CD4-positive, alpha-beta T cell (primary cell): Measurements from ENCODE around the gene DAAM1. TPM values are rescaled to one million over a fixed set of nuclear protein-coding genes. Genes with fewer than 3 reads are reported as not detected.

Source experiments
- ATAC-seq: fragments of 200-7000 bp; cut with Tn5 transposase; one replicate; pipeline ENCODE4 v1.10.0; 2022; ENCODE audit warnings: mild to moderate bottlenecking; ENCODE audit not compliant: poor library complexity
- CTCF ChIA-PET: fragments of 350-600 bp; sonication (Branson Sonifier 250); formaldehyde crosslinking; loops from one replicate; lab custom pipeline; 2021; ENCODE audit warnings: antibody characterized with exemption, inconsistent platforms; lab: Charles Lee
- POLR2A ChIA-PET: fragments of 350-600 bp; sonication (Branson Sonifier 250); formaldehyde crosslinking; loops from one replicate; lab custom pipeline; 2021; ENCODE audit warnings: antibody characterized with exemption, inconsistent platforms; lab: Charles Lee
- DNase-seq, 14 experiments: peaks; one replicate each; pipeline ENCODE4 v3.0.0-alpha.2; 2013 to 2020; ENCODE audit warnings: mixed read lengths in 2 of 14
- H3K27ac ChIP-seq, 2 donors: one replicate each; pipeline versions ENCODE4 v1.5.1 to v1.7.0; 2013; ENCODE audit warnings: low read length in 2 of 2, low read depth in 1 of 2, mild to moderate bottlenecking in 1 of 2
- H3K27me3 ChIP-seq, 2 experiments: 1 replicate in 1 of 2; 2 replicates in 1 of 2; pipeline versions ENCODE4 v1.6.1 to v1.7.0; 2013; ENCODE audit warnings: low read length in 2 of 2, control low read depth in 1 of 2, mild to moderate bottlenecking in 1 of 2, moderate library complexity in 1 of 2; ENCODE audit not compliant: insufficient read depth in 2 of 2, control insufficient read depth in 1 of 2
- H3K36me3 ChIP-seq: one replicate; pipeline ENCODE4 v1.6.1; 2013; ENCODE audit warnings: low read length, control low read depth; ENCODE audit not compliant: insufficient read depth
- H3K4me1 ChIP-seq: one replicate; pipeline ENCODE4 v1.6.1; 2013; ENCODE audit warnings: low read length, control low read depth; ENCODE audit not compliant: insufficient read depth
- H3K4me3 ChIP-seq: one replicate; pipeline ENCODE4 v1.5.1; 2013; ENCODE audit warnings: mild to moderate bottlenecking, low read length, moderate library complexity
- H3K9me3 ChIP-seq, 2 experiments: 1 replicate in 1 of 2; 2 replicates in 1 of 2; pipeline versions ENCODE4 v1.6.1 to v1.7.0; 2013; ENCODE audit warnings: low read length in 2 of 2, mild to moderate bottlenecking in 2 of 2, control low read depth in 1 of 2, moderate library complexity in 1 of 2; ENCODE audit not compliant: control insufficient read depth in 1 of 2, insufficient read depth in 1 of 2
- H3K27ac Mint-ChIP-seq: one replicate; pipeline ENCODE4 v1.8.0; 2020; ENCODE audit warnings: mixed read lengths
- H3K27me3 Mint-ChIP-seq: one replicate; pipeline ENCODE4 v1.8.0; 2021; ENCODE audit warnings: mixed read lengths
- H3K36me3 Mint-ChIP-seq: one replicate; pipeline ENCODE4 v1.8.0; 2021; ENCODE audit warnings: low read depth, mixed read lengths
- H3K4me1 Mint-ChIP-seq: one replicate; pipeline ENCODE4 v1.8.0; 2021; ENCODE audit warnings: low read depth, mixed read lengths
- H3K4me3 Mint-ChIP-seq: one replicate; pipeline ENCODE4 v1.8.0; 2020; ENCODE audit warnings: mild to moderate bottlenecking, mixed read lengths
- H3K9me3 Mint-ChIP-seq: one replicate; pipeline ENCODE4 v1.8.0; 2020; ENCODE audit warnings: mixed read lengths
- CTCF ChIP-seq: fragments of 200-600 bp; IDR thresholded peaks from one replicate; pipeline ENCODE4 v1.8.0; 2022; ENCODE audit warnings: antibody characterized with exemption, mild to moderate bottlenecking
- intact Hi-C, 2 experiments: fragments of 100-400 bp; cut with DNase I in 1 of 2; cut with micrococcal nuclease in 1 of 2; formaldehyde crosslinking; loops; one replicate each; pipeline versions ENCODE4 v1.15.1 to v1.9.0; 2023 to 2025; cut with DNase I, micrococcal nuclease
- total RNA-seq, 174 experiments: library from RNA in 2 of 174; stranded (reverse) in 2 of 174; gene quantifications; one replicate each; pipeline ENCODE4 v1.2.3 and lab custom pipeline; 2021 to 2026

DAAM1 gene
- total RNA-seq, 2 experiments from 2014 or later, result 7.4 to 8.8 TPM

- Mint-ChIP-seq H3K36me3 (peaks cover 42% of the 10 kb centered on the region), H3K27me3 (no peaks in the 10 kb centered on the region), H3K27ac (no peak overlapping the region), H3K9me3 (no peaks in the 10 kb centered on the region), H3K4me1 (peaks cover 27% of the 10 kb centered on the region), H3K4me3 (no peak overlapping the region)
- Histone ChIP-seq H3K4me3 (no peak overlapping the region), H3K4me1 (no peaks in the 10 kb centered on the region), H3K27ac (no peak overlapping the region), H3K36me3 (peaks cover 5% of the 10 kb centered on the region), H3K9me3 (no peaks in the 10 kb centered on the region), H3K27me3 (no peaks in the 10 kb centered on the region)
- DNase-seq (no peak), ATAC-seq (no peak)
- POLR2A ChIA-PET, result no interaction called here
- CTCF ChIA-PET, result no interaction called here
- TF ChIP-seq CTCF, result no peak
- intact Hi-C loops, result no loop called here
These were observed 106.2 kb downstream of the DAAM1 start for GRCh38 chr14:59294662-59294992.

GRCh38 chr14:59295951-59296350 lies 107.5 kb downstream of the DAAM1 start:
- no peaks in the 10 kb centered on the region for H3K9me3 Mint-ChIP-seq
- H3K4me3 ChIP-seq, result no peak overlapping the region
- H3K27ac Mint-ChIP-seq, result no peak overlapping the region
- H3K4me1 ChIP-seq, result no peaks in the 10 kb centered on the region
- H3K36me3 ChIP-seq, result peaks cover 5% of the 10 kb centered on the region
- intact Hi-C loops, result no loop called here
- H3K4me1 Mint-ChIP-seq, result peaks cover 31% of the 10 kb centered on the region
- H3K27me3 Mint-ChIP-seq, result no peaks in the 10 kb centered on the region
- POLR2A ChIA-PET, result no interaction called here
- ATAC-seq (no peak), DNase-seq (no peak)
- no peak for TF ChIP-seq CTCF
- H3K4me3 Mint-ChIP-seq, result no peak overlapping the region
- CTCF ChIA-PET, result interaction anchor here (1.5 kb wide), 1 partner anchor 10 kb away, joined by 5 read pairs; no protein-coding TSS in a partner anchor
- H3K9me3 ChIP-seq, result no peaks in the 10 kb centered on the region
- H3K36me3 Mint-ChIP-seq, result peaks cover 33% of the 10 kb centered on the region
- no peak overlapping the region for H3K27ac ChIP-seq
- H3K27me3 ChIP-seq, result no peaks in the 10 kb centered on the region

- Mint-ChIP-seq H3K36me3 (peaks cover 28% of the 10 kb centered on the region), H3K27me3 (no peaks in the 10 kb centered on the region), H3K4me1 (peaks cover 37% of the 10 kb centered on the region), H3K4me3 (no peak overlapping the region), H3K9me3 (no peaks in the 10 kb centered on the region), H3K27ac (no peak overlapping the region)
- DNase-seq (no peak), ATAC-seq (no peak)
- Histone ChIP-seq H3K4me1 (peaks cover 2% of the 10 kb centered on the region), H3K9me3 (no peaks in the 10 kb centered on the region), H3K27ac (no peak overlapping the region), H3K36me3 (peaks cover 3% of the 10 kb centered on the region), H3K27me3 (no peaks in the 10 kb centered on the region), H3K4me3 (no peak overlapping the region)
- intact Hi-C loops, result no loop called here
- ChIA-PET CTCF (interaction anchor here (1.5 kb wide), 1 partner anchor 10 kb away, joined by 5 read pairs; no protein-coding TSS in a partner anchor), POLR2A (no interaction called here)
- no peak for TF ChIP-seq CTCF
These were observed 108.0 kb downstream of the DAAM1 start for GRCh38 chr14:59296508-59296907.
